ENCODE measurements around the gene SURF2. TPM values are rescaled to one million over a fixed set of nuclear protein-coding genes. Genes with fewer than 3 reads are reported as not detected.

The SURF2 gene
- total RNA-seq (2014; rRNA removed; shearing (Covaris generic)) (32.4 and 39.9 TPM in 2 replicates), polyA plus RNA-seq (2016; fragmentation: Nextera tagmentation; extraction: Ambion mirVana) (100 and 104 TPM in 2 replicates)
- long read RNA-seq, transcript SURF2-201 (6 exons, 842 nt), result major isoform, 48 of 62 reads
- long read RNA-seq, partial matches to known transcripts, result 3 of 62 reads
- long read RNA-seq, other reads (novel, unspliced or antisense), result 11 of 62 reads

- DNase-seq (ENCODE audit: low spot score) (peak; percentile 95), ATAC-seq (peak; percentile 66)
- H3K4me1 Mint-ChIP-seq, result peaks cover 8% of the 10 kb centered on the region; the same call in 2 of the 3 replicates
- peak within 1 kb of the TSS; percentile 95 for H3K27ac Mint-ChIP-seq
- H3K36me3 ChIP-seq (ENCODE audit: insufficient read depth), result peaks cover 8% of the 10 kb centered on the region
- peaks cover 38% of the 10 kb centered on the region for H3F3A ChIP-seq (replicated peaks; ENCODE audit: low read depth)
- H3K9me2 ChIP-seq (ENCODE audit: insufficient read depth), result no peaks in the 10 kb centered on the region
- peak within 1 kb of the TSS; percentile 93 for H3K4me2 ChIP-seq
- peak within 1 kb of the TSS; percentile 94 for H3K4me3 ChIP-seq
- H3K4me1 ChIP-seq (ENCODE audit: insufficient read depth), result peaks cover 9% of the 10 kb centered on the region; the same call in 1 of the 2 replicates
- peaks cover 19% of the 10 kb centered on the region for H3K27me3 Mint-ChIP-seq (ENCODE audit: insufficient read depth, low read depth, poor library complexity)
- H3K4me3 Mint-ChIP-seq, result peak within 1 kb of the TSS; percentile 95
- no peaks in the 10 kb centered on the region for H3K9me3 Mint-ChIP-seq
- TF ChIP-seq CREB1 (CRISPR knock-in tag; IDR thresholded peaks at IDR 0.05; ENCODE audit: low read depth) (peak; percentile 72), POLR2AphosphoS5 (IDR thresholded peaks at IDR 0.05; ENCODE audit: low read depth) (peak; percentile 91), ZNF462 (CRISPR knock-in tag; IDR thresholded peaks at IDR 0.05) (no peak), ETS1 (IDR thresholded peaks at IDR 0.05) (peak; percentile 55), CTCF (conservative IDR thresholded peaks at IDR 0.05; ENCODE audit: low read depth in 2 of 2) (0 out of 4 replicates have a peak, but pooled peaks of 1 of the 2 experiments have one; percentile 10)
- no peaks in the 10 kb centered on the region for H3K27me3 ChIP-seq (ENCODE audit: insufficient read depth)
- peaks cover 54% of the 10 kb centered on the region for H3K36me3 Mint-ChIP-seq (ENCODE audit: low read depth)
- H3K79me2 ChIP-seq (replicated peaks; ENCODE audit: insufficient read depth), result peaks cover 23% of the 10 kb centered on the region
- no peak within 1 kb of the TSS for H3K27ac ChIP-seq (ENCODE audit: low read depth)
- H2AFZ ChIP-seq, result no peak within 1 kb of the TSS
- peaks cover 21% of the 10 kb centered on the region for H4K20me1 ChIP-seq (replicated peaks; ENCODE audit: insufficient read depth)
These were observed at the start of gene SURF2, which contains the start of gene SURF1 for GRCh38 chr9:133356391-133357091. SURF2 (plus strand) TSS chr9:133356550; CDS start chr9:133356593, 43 bp downstream. SURF1 (minus strand) TSS chr9:133356487; CDS start chr9:133356453, 34 bp downstream.
